Stomach smooth muscle (tissue), 2 donors: Measurements from ENCODE around the gene FOXI3.
"Not testable (repeated sequence)": the region's sequence is repeated elsewhere in the genome, so short reads cannot be mapped to it uniquely, and the experiment has no call there.

Source experiments
- H3K27ac ChIP-seq: one replicate; pipeline ENCODE4 v1.7.0; 2013; ENCODE audit warnings: mild to moderate bottlenecking, low read length, inconsistent platforms
- H3K27me3 ChIP-seq, 2 donors: one replicate each; pipeline ENCODE4 v1.7.0; 2013; ENCODE audit warnings: low read length in 2 of 2; ENCODE audit not compliant: insufficient read depth in 2 of 2, control insufficient read depth in 1 of 2
- H3K36me3 ChIP-seq, 2 donors: one replicate each; pipeline ENCODE4 v1.7.0; 2013; ENCODE audit warnings: low read length in 2 of 2; ENCODE audit not compliant: control insufficient read depth in 2 of 2, insufficient read depth in 2 of 2
- H3K4me1 ChIP-seq: one replicate; pipeline ENCODE4 v1.7.0; 2013; ENCODE audit warnings: low read length; ENCODE audit not compliant: control insufficient read depth, insufficient read depth
- H3K4me3 ChIP-seq, 2 donors: one replicate each; pipeline ENCODE4 v1.7.0; 2013; ENCODE audit warnings: low read length in 2 of 2
- H3K9ac ChIP-seq, 2 donors: one replicate each; pipeline ENCODE4 v1.7.0; 2013; ENCODE audit warnings: low read length in 2 of 2, mild to moderate bottlenecking in 1 of 2
- H3K9me3 ChIP-seq, 2 donors: one replicate each; pipeline ENCODE4 v1.7.0; 2013; ENCODE audit warnings: low read length in 2 of 2; ENCODE audit not compliant: control insufficient read depth in 2 of 2
- donor health status: healthy.
- donor health status: Pancreatic carcinoma.

Gene FOXI3

GRCh38 chr2:88442061-88442460 lies 10.4 kb downstream of the FOXI3 start:
- Histone ChIP-seq H3K27me3 (peaks cover 5 to 6% of the 10 kb centered on the region in 2 donors), H3K36me3 (no peaks in the 10 kb centered on the region), H3K9ac (no peak overlapping the region), H3K9me3 (no peaks in the 10 kb centered on the region), H3K27ac (no peak overlapping the region), H3K4me1 (no peaks in the 10 kb centered on the region), H3K4me3 (no peak overlapping the region)

DNA sequence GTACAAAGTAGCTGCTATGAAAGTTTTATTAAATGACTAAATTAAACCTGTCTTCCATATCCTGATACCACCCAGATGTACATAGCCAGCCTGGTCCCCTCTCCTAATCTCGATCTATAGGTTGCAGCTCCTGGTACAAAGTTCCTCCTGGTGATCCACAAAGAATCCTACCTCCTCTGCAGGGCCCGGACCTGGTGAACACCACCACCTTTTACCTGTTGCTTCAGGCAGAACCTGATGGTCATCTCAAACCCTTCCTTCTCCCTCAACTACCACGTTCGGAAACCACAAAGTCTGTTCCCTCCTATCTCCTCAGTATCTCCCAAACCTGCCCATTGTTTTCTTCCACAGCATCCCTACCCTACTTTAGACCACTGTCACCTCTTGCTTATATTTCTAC lies 15.5 kb downstream of the FOXI3 start:
- H3K4me3 ChIP-seq, result no peak overlapping the region
- no peak overlapping the region for H3K27ac ChIP-seq
- peaks cover 0 to 6% of the 10 kb centered on the region in 2 donors for H3K27me3 ChIP-seq
- no peaks in the 10 kb centered on the region for H3K36me3 ChIP-seq
- H3K4me1 ChIP-seq, result no peaks in the 10 kb centered on the region
- H3K9ac ChIP-seq, result no peak overlapping the region
- no peaks in the 10 kb centered on the region for H3K9me3 ChIP-seq

- Histone ChIP-seq H3K9me3 (no peaks in the 10 kb centered on the region), H3K27ac (no peak overlapping the region), H3K36me3 (no peaks in the 10 kb centered on the region), H3K27me3 (no peaks in the 10 kb centered on the region), H3K4me3 (no peak overlapping the region), H3K4me1 (no peaks in the 10 kb centered on the region), H3K9ac (no peak overlapping the region)
These were observed 22.6 kb downstream of the FOXI3 start for GRCh38 chr2:88429929-88430328.

DNA sequence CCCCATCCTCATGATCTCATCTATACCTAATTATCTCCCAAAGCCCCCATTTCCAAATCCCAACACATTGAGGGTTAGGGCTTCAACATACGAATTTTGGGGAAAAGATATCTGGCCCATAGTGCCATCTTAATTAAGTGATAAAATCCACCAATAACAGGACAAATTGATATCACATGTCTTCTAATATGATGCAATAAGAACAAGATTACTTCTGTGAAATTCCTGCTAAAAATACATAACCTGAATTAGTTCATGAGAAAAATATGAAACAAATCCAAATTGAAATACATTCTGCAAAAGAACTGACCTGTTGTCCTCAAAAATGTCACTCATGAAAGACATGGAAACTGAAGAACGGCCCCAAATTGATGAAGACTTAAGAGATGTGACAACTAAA lies 28.8 kb downstream of the FOXI3 start:
- H3K27me3 ChIP-seq, result no peaks in the 10 kb centered on the region
- H3K9me3 ChIP-seq, result no peaks in the 10 kb centered on the region
- no peaks in the 10 kb centered on the region for H3K4me1 ChIP-seq
- no peak overlapping the region for H3K9ac ChIP-seq
- H3K4me3 ChIP-seq, result no peak overlapping the region
- H3K27ac ChIP-seq, result no peak overlapping the region
- no peaks in the 10 kb centered on the region for H3K36me3 ChIP-seq

- H3K9ac ChIP-seq, H3K27me3 ChIP-seq, H3K4me1 ChIP-seq, H3K4me3 ChIP-seq, H3K36me3 ChIP-seq, H3K27ac ChIP-seq, H3K9me3 ChIP-seq: not testable (repeated sequence)
These were observed 33.4 kb downstream of the FOXI3 start for GRCh38 chr2:88419051-88419450.

DNA sequence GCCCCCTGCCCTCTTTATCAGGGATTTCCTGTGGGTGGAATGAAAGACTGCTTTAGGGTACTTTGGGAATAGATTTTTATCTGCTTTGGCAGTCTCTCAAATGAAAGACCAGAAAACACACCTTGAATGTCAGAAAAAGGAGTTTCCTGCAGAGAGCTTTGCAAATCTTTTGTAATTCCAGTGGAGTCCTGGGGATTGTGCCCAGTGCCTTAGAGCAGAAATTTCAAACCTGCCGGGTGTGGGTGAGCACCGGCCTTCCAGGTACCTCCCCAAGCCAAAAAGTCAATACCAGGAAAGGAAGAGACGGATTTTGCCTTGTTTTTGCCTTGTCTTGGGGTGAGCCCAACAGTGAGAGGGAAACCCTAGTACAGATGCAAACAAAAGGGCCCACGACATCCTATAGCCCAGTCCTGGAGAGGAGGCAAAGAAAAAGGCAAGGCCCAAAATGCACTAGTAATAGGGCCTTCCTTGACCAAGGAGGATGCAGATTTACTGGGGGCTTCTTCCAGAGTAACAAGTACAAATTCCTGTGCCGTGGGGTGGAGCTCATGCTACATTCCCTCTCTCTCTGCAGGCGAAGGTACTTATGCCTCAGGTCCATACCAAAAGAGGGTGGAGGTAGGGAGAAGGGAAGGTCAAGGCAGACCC lies 36.4 kb downstream of the FOXI3 start:
- no peaks in the 10 kb centered on the region for H3K9me3 ChIP-seq
- H3K27me3 ChIP-seq, result no peaks in the 10 kb centered on the region
- no peak overlapping the region for H3K27ac ChIP-seq
- no peak overlapping the region for H3K4me3 ChIP-seq
- no peak overlapping the region for H3K9ac ChIP-seq
- no peaks in the 10 kb centered on the region for H3K4me1 ChIP-seq
- H3K36me3 ChIP-seq, result no peaks in the 10 kb centered on the region

GRCh38 chr2:88408870-88409269 lies 43.6 kb downstream of the FOXI3 start:
- H3K9ac ChIP-seq, H3K27me3 ChIP-seq, H3K27ac ChIP-seq, H3K4me3 ChIP-seq, H3K36me3 ChIP-seq, H3K9me3 ChIP-seq, H3K4me1 ChIP-seq: not testable (repeated sequence)

- Histone ChIP-seq H3K27ac (no peak overlapping the region), H3K4me3 (no peak overlapping the region), H3K36me3 (no peaks in the 10 kb centered on the region), H3K4me1 (no peaks in the 10 kb centered on the region), H3K9me3 (peaks cover 0 to 4% of the 10 kb centered on the region in 2 donors), H3K9ac (no peak overlapping the region), H3K27me3 (peaks cover 0 to 6% of the 10 kb centered on the region in 2 donors)
These were observed 52.3 kb downstream of the FOXI3 start for GRCh38 chr2:88400037-88400767.

DNA sequence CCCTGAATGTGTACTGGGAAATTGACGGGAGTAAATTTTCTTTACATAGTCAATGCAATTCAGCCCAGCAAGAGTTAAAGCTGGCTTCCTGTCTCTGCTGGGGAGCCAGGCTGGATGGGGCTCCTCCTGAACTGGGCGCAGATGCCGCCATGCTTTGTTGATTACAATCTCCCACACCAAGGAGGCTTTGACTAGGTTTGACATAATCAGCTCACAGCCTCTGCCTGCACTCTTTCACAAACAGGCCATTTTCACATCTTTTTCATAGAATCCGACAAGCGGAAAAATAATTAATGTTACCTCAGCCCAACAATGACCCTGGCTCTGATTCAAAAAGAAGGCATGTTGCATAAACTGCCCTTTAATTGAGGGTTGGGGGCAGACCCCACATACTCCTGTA lies 54.3 kb downstream of the FOXI3 start:
- H3K4me1 ChIP-seq, result no peaks in the 10 kb centered on the region
- peaks cover 0 to 4% of the 10 kb centered on the region in 2 donors for H3K9me3 ChIP-seq
- H3K36me3 ChIP-seq, result no peaks in the 10 kb centered on the region

More for the DNA sequence above, 54.3 kb downstream of the FOXI3 start:
- Histone ChIP-seq H3K9ac (no peak overlapping the region), H3K27ac (no peak overlapping the region), H3K4me3 (no peak overlapping the region), H3K27me3 (peaks cover 0 to 6% of the 10 kb centered on the region in 2 donors)
